NCI-H2227 (cell line): ENCODE results near the gene PARK7.
A peak's percentile ranks its signal among the peaks of the same experiment; 100 is the strongest.

Source experiments
- DNase-seq: peaks from one replicate; lab custom pipeline; 2025; ENCODE audit not compliant: unreplicated experiment; lab: John Stamatoyannopoulos, UW

PARK7 gene

DNA sequence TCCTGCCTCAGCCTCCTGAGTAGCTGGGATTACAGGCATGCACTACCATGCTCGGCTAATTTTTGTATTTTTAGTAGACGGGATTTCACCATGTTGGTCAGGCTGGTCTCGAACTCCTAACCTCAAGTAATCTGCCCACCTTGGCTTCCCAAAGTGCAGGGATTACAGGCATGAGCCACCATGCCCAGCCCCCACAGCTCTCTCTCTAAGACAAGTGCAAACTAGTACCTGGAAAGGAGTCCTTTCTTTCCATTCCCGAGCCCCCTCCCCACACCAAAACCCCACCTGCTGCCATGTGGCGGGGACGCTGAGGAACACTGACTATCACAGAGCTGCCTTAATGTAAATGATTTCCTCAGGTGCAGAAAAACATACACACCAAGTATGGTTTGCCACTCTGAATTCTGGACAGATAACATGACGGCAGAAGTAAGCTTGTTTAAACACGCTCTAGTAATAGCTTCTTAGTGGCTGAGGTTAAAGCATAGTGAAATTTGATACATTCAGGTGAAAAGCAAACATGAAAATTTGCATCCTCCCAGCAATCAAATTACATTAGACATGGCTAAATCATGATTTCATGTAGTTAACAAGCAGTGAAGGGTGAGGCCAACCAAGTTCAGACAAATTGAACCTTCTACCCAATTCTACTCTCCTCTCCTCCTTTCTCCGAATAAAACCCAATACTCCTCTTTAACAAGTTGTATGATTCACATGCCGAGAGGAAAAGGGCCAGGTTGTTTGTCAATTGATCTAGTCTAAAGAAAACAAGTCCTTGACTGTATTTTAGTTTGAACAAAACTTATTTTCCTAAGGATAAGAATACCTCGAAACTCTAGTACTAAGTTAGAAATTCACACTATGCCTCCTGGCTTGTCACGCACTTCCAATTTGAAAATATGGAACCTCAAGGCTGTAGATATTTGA, 44.8 kb downstream of the PARK7 start:
- DNase-seq: no peak

DNA sequence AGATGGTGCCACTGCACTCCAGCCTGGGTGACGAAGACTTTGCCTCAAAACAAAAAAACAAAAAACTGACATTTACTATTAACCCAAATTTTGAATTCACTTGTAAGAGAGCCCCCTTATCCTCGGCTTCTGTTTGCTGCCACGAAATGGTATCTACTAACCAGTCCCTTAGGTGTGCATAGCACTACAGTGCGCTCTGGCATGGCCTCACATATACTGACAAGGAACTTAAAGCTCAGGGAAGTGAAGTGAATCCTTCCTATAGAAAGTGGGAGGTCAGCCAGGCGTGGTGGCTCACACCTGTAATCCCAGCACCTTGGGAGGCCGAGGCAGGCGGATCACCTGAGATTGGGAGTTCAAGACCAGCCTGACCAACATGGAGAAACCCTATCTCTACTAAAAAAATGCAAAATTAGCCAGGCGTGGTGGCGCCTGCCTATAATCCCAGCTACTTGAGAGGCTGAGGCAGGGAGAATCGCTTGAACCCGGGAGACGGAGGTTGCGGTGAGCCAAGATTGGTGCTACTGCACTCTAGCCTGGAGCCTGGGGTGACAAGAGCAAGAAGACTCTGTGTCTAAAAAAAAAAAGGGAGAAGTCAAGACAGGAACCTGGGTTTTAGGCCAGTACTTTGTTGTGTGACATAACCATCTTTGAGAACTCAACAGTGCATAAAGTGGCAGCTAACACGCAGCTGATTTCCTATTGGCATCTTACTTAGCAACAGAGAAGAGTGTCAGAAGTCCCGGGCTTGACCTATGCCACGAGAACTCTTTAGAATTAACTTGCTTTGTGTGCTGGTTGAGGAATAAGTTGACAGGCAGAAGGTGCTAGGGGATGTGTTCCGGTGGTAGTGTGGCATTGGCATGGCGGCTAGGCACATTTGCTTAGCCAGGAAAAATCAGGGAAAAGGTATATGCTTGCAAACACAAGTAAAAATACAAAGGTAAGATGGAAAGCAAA, 47.8 kb downstream of the PARK7 start:
- no peak for DNase-seq

DNA sequence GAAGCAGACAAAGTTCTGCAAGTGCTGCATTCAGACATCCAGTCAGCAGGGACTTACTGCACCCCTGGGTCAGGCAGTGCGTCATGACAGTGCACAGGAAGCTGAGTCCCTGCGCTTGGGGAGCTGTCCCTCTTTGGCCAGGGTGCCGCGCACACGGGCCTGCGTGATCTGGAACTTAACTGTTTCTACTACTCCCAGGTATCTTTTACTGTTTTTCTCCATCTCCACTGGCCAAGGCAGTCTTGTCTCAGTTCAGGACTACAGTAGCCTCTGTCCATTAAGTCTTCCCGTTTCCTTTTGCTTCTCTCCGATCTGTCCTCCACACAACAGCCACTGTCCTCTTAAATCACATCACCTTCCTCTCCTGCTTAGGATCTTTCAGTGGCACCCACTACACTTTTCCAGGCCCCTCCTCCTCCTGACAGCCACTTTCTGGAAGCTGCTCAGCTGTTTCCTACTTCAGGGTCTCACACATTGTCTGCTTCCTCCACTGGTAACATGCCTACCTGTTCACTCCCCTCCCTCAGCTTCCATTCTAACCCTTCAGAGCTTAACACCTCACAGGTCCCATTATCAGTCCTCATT, 48.7 kb downstream of the PARK7 start:
- DNase-seq: no peak

DNA sequence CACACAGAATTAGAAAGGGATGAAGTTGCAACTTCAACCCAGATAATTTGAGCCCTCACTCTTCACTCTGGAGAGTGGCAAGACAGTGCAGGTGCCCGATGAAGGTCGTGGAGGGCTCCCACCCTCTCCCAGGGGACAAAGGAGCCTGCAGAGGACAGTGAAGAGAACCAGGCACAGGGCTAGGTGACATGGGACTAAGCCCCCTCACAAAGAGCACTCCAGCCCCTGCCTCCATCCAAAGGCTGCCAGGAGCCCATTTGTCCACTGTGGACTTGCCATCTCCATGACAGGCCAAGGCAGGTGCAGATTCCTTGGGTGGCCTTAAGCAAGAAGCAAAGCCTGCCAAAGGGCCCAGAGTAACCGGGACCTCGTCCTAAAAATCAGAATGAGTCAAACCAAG, 49.5 kb downstream of the PARK7 start:
- DNase-seq: no peak

DNA sequence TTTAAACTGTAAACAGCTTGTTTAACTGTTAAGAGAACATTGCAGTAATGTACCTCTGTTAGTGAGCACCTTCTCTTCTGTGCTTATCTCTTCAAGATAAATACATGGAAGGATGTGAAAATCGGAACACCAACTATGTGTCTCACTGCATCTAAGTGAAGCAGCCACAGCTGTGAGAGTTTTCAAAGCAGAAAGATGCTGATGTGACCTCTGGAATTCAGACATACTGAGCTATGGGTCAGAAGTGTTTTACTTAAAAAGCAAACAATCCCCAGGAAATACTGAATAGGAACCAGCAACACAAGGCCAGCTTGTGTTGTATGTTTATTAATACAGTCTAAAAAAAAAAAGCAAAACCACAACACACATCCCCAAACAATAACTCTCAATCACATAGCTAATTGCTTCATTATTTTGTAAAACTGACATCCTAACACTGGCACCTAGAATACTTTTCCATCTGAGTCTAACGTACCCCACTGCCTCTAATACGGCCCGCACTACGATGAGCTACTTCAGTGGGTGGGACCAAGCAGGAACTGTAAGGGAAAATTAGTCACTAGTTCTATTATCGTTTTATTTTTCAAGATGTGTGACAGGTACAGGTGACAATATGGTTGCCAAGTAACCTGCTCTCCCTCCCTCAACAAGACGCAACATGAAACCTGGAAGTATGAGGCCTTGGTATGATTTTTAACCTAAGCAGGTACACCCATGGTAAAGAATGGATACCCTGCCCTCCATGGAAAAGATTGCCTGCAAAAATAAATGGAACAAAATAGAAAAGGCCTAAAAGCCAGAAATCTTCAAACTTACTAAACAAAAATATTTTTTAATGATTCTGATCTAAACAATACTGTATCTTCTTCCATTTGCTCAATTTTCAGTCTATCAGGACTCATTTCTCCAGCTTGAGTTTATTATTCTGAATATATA, 50.7 kb downstream of the PARK7 start:
- no peak for DNase-seq

DNA sequence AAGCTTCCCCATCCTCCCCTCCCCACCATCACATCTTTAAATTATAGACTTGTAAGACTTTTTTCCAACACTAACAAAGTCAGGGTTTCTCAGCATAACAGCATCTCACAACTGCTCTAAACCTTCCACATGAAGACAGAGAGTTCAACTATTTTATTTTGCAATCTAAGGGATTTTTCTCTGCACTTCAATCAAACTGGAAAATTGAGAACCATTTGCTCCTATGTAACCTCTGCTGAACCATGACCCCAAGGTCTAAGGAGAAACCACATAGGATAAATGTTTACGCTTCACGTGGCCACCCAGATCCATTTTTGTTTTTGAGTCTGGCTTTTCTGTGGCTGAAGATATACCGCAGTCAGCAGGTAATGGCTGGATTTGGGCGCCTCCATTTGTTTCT, 51.4 kb downstream of the PARK7 start:
- no peak for DNase-seq

DNA sequence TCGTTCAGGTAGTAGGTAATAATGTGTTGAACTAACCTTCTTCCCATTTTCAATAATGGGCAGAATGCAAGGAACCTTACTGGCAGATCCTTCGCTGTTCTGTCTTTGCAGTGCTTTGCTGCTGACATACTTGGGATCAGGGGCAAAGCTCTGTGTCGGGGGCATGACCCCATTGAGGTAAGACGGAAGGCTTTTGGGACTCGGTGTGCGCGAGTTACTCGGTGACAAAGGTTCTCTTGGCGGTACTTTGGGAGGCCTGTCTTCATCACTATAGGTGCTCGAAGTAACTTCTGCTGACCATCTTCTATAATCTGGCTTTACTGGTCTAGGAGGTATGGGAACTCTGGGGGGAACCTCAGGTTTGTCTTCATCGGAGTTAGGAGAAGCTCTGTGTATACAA, 51.9 kb downstream of the PARK7 start:
- no peak for DNase-seq

DNA sequence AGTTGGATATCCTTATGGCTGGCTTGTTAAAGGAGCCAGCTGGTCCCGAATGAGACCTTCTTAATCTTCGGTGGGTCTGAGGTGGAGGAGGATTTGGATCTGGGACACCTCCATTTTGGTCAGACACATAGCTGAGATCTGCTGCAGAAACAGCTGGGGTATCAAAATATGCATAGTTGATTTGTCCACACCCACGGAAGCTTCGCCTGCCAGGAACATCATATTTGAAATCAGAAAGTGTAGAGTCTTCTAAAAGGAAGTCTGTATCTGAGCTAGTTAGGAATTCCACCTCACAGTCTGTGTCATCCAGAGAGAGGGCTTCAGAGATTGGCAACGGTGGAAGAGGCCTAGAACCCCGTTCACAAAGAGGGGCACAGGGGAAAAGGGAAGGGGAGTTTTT, 52.3 kb downstream of the PARK7 start:
- no peak for DNase-seq

DNA sequence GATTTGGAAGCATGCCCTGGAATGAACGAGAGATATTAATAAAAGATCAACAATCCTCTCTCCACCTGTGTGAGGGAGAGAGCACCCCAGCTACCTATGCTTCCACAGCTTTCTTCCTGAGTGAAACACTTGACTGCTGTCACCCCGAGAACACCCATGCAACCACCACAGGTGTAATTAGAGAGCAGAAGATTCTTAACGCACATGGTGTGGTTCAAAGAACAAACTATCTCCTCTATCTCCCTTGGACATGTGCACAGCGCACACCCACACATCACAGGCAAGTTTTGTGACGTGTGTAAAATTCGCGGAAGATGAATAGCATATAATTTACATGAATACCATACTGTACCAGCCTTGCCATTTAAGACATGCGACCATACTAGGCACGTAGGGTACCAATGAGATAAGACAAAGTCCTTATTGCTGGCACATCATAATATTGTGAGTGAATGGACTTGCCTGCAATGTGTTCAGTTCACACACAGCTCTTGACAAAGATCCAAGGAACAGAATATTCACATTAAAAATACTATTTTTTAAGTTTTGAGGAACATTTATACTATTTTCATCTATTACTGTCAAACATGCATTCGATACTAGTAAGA, 53.0 kb downstream of the PARK7 start:
- DNase-seq: no peak

DNA sequence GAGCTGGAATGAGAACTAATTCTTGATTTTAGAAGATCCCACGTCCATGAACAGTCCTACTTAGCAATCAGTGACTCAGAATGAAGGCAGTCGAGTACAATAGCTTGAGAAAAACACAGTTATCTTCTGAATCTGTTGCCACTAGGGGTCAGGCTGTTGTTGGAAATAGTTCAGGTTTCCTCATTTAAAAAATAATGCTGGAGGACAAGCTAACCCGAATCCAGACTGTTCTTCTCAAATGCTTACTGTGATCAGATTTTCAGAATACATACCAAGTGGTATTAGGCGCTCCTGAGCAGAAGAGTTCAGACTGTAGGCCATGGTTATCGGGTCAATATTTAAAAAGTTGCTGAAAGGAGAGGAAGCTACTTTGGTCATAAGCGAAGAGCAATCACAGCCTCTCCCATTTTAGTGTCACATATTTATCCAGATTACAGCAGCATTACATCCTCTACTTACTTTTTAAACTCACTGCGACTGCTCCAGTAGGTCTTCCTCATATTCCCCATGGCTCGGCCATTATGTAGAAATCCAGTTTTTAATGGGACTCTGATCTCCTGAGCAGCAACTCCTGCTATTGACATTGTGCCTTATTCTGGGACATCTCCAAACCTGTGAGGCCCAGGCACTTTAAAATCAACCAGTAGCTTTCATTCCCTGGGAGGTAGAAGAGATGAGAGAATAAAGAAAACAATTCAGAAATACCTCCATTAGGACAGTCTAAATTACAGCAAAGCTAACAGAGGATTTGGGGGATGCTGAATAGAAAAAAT, 53.7 kb downstream of the PARK7 start:
- DNase-seq: peak; percentile 78

DNA sequence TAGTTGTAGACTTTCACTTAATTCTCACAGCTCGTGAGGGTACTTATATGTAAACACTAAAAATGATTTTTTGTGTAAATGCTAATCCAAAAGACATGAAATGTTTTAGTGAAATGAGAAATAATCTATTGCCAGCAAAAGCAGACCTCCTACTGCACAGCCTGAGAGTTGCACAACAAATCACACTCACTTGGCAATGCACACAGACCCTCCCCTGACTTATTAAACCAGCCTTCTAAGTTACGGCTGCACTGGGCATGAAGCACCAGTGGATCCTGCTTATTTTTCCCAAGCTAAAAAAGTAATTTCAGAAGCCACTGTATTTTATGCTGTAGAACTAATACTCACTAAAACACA, 54.3 kb downstream of the PARK7 start:
- no peak for DNase-seq

DNA sequence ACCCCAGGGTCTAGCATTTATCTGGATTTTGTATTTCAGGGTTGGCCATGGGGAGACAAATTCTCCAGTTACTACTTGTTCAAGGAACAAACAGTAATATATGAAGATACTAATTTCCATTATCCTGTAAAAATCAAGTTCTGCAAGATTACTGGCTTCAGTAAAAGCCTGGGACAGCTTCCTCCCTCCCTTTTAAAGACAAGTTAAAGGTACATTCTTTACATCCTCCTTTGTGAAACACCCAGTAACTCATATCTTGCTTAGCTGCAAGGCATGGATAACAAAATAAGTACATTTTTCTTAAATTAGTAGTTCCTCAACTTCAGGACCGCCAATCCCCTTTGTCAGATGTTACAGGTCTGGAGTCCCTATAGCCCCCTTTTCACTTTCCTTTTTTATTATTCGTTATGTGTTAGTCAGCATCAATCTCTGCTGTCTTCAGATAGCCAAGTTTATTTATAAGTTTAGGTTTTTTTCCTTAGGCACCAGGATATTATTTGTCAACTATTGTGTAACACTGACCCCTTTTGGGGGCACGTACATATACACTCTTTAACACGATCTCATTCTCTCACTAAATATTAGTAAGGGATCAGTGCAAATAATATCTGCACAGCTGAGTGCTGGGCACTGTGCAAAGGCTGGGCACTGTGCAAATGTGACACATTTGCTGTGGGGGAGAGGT, 54.8 kb downstream of the PARK7 start:
- DNase-seq: no peak

DNA sequence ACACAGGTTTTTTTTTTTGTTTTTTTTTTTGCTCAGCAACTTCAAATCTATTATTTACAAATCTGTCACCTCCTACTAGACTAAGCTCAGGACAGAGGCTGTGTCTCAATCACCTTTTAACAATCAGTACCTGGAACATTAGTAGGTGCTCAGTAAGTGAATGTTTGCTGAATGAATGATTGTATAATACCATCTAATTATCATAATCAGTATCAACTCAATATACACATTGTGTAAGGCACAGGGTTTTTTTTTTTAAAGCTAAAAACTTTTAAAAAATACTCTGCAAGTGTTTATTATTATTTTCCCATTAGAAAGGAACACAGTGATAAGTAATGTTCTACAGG, 55.4 kb downstream of the PARK7 start:
- no peak for DNase-seq

DNA sequence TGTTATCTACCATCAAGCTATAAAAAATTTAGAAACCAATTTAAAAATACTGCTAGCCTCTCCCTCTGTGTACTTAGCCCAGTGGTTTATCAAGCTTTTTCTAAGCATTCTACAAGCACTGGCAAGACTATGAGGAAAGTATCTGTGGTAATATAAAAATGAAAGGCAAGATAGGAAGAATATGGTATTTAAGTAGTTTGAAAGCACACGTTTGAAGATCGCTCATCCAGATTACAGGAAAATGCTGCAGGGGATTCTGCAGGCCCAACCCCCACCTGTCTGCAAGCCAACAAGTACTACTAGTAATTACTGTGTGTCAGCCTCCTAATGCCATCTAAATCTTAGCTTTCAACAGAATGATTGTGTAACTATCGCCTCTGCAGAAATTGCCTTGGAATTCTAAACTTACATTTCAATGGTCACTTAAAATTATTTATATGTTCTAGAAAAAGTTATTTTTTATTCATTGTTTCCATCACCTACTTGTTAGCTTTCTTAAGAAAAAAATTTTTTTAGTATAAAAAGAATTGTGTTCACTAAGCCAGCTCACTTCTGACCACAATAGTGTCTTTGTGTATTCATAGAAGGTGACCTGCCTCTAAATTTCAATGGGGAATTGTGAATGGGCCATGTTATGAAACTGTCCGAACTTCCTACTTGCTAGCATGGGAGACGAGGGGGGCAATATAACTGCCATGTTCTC, 56.1 kb downstream of the PARK7 start:
- DNase-seq: peak; percentile 43

DNA sequence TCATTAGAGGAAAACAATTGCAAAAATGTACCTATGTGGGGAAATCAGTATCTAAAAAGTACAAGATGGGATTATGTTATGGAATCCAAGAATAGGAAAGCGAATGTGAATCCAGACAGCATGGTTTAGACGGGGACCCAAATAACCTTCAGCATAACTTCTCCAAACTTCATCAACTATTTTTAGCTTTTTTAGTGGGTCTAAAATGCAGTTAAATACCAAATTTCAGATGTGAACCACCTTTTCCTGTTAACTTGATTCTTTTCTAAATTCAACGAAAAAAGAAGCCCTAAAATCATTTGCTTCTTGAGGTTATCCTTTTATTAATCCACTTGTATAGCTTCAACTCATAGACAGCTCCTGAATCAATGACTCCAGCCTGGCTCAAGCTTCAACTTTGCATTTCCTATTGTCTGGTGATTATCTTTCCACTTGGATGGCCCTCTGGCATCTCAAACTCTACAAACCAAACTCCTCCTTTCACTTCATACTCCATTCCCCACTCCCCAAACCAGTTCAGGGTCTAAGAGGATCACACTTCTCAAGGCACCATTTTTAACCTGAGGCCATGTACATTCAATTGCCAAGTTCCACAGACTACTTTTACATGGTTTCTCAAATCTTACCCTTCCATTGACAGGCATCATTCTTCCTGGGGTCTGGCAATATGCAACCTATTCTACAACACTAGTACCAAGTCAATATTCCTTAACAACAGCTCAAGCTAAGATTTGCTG, 57.1 kb downstream of the PARK7 start:
- no peak for DNase-seq

DNA sequence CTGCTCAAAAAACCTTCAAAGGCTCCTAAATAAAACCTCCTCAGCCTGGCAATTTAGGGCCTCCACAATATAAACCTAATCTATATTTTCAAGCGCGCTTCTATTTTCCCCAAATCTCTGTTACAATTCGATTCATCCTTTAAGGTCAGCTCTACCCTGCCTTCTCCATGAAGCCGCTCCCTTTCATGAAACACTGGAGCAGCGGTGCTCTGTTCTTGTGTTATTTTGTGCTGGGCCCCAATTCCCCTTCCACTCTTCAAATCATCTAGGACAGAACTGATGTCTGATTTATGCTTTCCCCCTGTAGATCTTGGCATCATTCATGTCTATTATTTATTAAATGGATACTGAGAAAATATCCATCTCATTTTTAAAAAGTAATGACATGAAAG, 57.7 kb downstream of the PARK7 start:
- no peak for DNase-seq

DNA sequence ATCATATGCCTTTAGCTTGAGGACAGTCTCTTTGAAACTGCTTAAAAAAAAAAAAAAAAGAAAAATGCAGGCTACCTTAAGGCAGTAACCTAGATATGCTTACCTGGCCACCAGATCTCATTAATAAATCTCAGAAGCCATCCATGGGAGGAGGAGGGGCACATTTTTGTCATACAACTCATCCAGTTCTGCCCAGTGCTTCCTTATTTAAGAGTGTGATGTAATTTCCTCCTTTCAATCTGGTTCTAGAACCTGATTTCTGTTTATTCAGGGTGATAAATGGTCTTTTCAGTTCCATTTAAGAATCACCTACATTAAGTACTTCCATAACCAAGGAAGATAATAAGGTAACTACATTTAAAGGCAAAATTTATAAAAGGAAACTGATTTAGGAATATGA, 58.5 kb downstream of the PARK7 start:
- no peak for DNase-seq
